CD14-positive monocyte (primary cell): ENCODE data around the gene SLIT3. TPM values are rescaled to one million over a fixed set of nuclear protein-coding genes. Genes with fewer than 3 reads are reported as not detected.

Experiments
- DNase-seq, 3 donors: peaks; one replicate each; pipeline ENCODE4 v3.0.0-alpha.2; 2011 to 2022
- H2AFZ ChIP-seq: 2 replicates; pipeline ENCODE4 v1.6.0; 2012; ENCODE audit warnings: mild to moderate bottlenecking, low read depth, low read length, inconsistent platforms; ENCODE audit not compliant: insufficient read depth, poor library complexity, severe bottlenecking
- H3K27ac ChIP-seq, 2 donors: 1 replicate in 1 of 2; 2 replicates in 1 of 2; pipeline ENCODE4 v1.5.1; 2012 to 2013; ENCODE audit warnings: low read length in 2 of 2, control low read depth in 1 of 2, inconsistent platforms in 1 of 2, low read depth in 1 of 2, mild to moderate bottlenecking in 1 of 2
- H3K27me3 ChIP-seq, 2 donors: one replicate each; pipeline versions ENCODE4 v1.6.0 to v1.6.1; 2011 to 2013; ENCODE audit warnings: low read length in 2 of 2; ENCODE audit not compliant: control insufficient read depth in 2 of 2, insufficient read depth in 2 of 2
- H3K36me3 ChIP-seq, 2 donors: replicated peaks in 1 of 2; 1 replicate in 1 of 2; 2 replicates in 1 of 2; pipeline versions ENCODE4 v1.5.1 to v1.6.1; 2012 to 2013; ENCODE audit warnings: low read length in 2 of 2, control low read depth in 1 of 2, inconsistent platforms in 1 of 2, mild to moderate bottlenecking in 1 of 2; ENCODE audit not compliant: insufficient read depth in 2 of 2, control insufficient read depth in 1 of 2
- H3K4me1 ChIP-seq, 2 donors: 1 replicate in 1 of 2; 2 replicates in 1 of 2; pipeline versions ENCODE4 v1.5.1 to v1.6.1; 2012 to 2013; ENCODE audit warnings: low read length in 2 of 2, control low read depth in 1 of 2, inconsistent platforms in 1 of 2, mild to moderate bottlenecking in 1 of 2, moderate library complexity in 1 of 2; ENCODE audit not compliant: insufficient read depth in 2 of 2, control insufficient read depth in 1 of 2
- H3K4me2 ChIP-seq: replicated peaks from 2 replicates; pipeline ENCODE3; 2012; ENCODE audit warnings: low read length, moderate library complexity, mild to moderate bottlenecking; ENCODE audit not compliant: poor library complexity, severe bottlenecking; ENCODE audit errors: extremely low read depth
- H3K4me3 ChIP-seq, 3 experiments: fragments of 200-600 bp in 1 of 3; sonication (generic) in 1 of 3; replicated peaks in 1 of 3; 1 replicate in 2 of 3; 2 replicates in 1 of 3; pipeline ENCODE4 v1.5.1; 2011 to 2013; ENCODE audit warnings: low read length in 3 of 3, mild to moderate bottlenecking in 3 of 3, control low read depth in 2 of 3, low read depth in 2 of 3, inconsistent platforms in 1 of 3, moderate library complexity in 1 of 3
- H3K79me2 ChIP-seq: 2 replicates; pipeline ENCODE4 v1.6.0; 2012; ENCODE audit warnings: mild to moderate bottlenecking, control low read depth, inconsistent platforms, low read length, moderate library complexity; ENCODE audit not compliant: insufficient read depth
- H3K9ac ChIP-seq: 2 replicates; pipeline ENCODE4 v1.6.0; 2017; ENCODE audit warnings: low read length, mild to moderate bottlenecking; ENCODE audit not compliant: insufficient read depth, poor library complexity, severe bottlenecking
- H3K9me3 ChIP-seq, 2 donors: replicated peaks in 1 of 2; 1 replicate in 1 of 2; 2 replicates in 1 of 2; pipeline versions ENCODE4 v1.5.1 to v1.6.1; 2012 to 2013; ENCODE audit warnings: low read length in 2 of 2, control low read depth in 1 of 2; ENCODE audit not compliant: control insufficient read depth in 1 of 2, insufficient read depth in 1 of 2
- H4K20me1 ChIP-seq: 2 replicates; pipeline ENCODE4 v1.6.0; 2012; ENCODE audit warnings: mild to moderate bottlenecking, low read length, control low read depth, moderate library complexity; ENCODE audit not compliant: insufficient read depth
- H3K27ac Mint-ChIP-seq, 7 donors: one replicate each; pipeline ENCODE4 v1.8.0; 2020; ENCODE audit warnings: mild to moderate bottlenecking in 7 of 7, mixed read lengths in 7 of 7, moderate library complexity in 6 of 7, inconsistent platforms in 2 of 7
- H3K27me3 Mint-ChIP-seq, 3 donors: one replicate each; pipeline ENCODE4 v1.8.0; 2021 to 2022; ENCODE audit warnings: low read depth in 3 of 3, mild to moderate bottlenecking in 3 of 3, mixed read lengths in 3 of 3, moderate library complexity in 3 of 3, inconsistent platforms in 1 of 3
- H3K36me3 Mint-ChIP-seq, 2 donors: one replicate each; pipeline ENCODE4 v1.8.0; 2020; ENCODE audit warnings: mixed read lengths in 2 of 2, inconsistent platforms in 1 of 2, mild to moderate bottlenecking in 1 of 2
- H3K4me1 Mint-ChIP-seq: one replicate; pipeline ENCODE4 v1.8.0; 2020; ENCODE audit warnings: mild to moderate bottlenecking, mixed read lengths
- H3K4me3 Mint-ChIP-seq, 2 donors: one replicate each; pipeline ENCODE4 v1.8.0; 2020; ENCODE audit warnings: mild to moderate bottlenecking in 2 of 2, mixed read lengths in 2 of 2, moderate library complexity in 1 of 2
- H3K9me3 Mint-ChIP-seq, 7 donors: one replicate each; pipeline ENCODE4 v1.8.0; 2020 to 2022; ENCODE audit warnings: mixed read lengths in 7 of 7, mild to moderate bottlenecking in 6 of 7, moderate library complexity in 6 of 7, inconsistent platforms in 2 of 7
- CTCF ChIP-seq: fragments of 200-600 bp; IDR thresholded peaks from one replicate; pipeline ENCODE4 v1.8.0; 2022; ENCODE audit warnings: antibody characterized with exemption, mild to moderate bottlenecking
- WGBS: methylation state at CpG from one replicate; pipeline ENCODE4 v1.1.5; 2013; ENCODE audit warnings: missing lambda C conversion rate; ENCODE audit not compliant: insufficient coverage; 5-methylcytosine and 5-hydroxymethylcytosine counted together
- intact Hi-C, 2 donors: fragments of 100-400 bp; cut with micrococcal nuclease; formaldehyde crosslinking; loops; one replicate each; pipeline versions ENCODE4 v1.15.0 to v1.15.1; 2023
- polyA plus RNA-seq, 3 donors: library from polyadenylated mRNA; depleted of rRNA in 1 of 3; unstranded in 2 of 3; stranded (reverse) in 1 of 3; fragments of 300-500 nt in 2 of 3; fragments of >200 nt in 1 of 3; fragmentation: Illumina TruSeq in 2 of 3; gene quantifications; 1 replicate in 2 of 3; 2 replicates in 1 of 3; pipeline ENCODE4 v1.2.3, GENCODE V29; 2012 to 2021

The SLIT3 gene
- polyA plus RNA-seq, 3 donors: not detected

- Histone ChIP-seq H4K20me1 (no peaks in the 10 kb centered on the region), H2AFZ (no peak overlapping the region), H3K9me3 (no peaks in the 10 kb centered on the region), H3K36me3 (no peaks in the 10 kb centered on the region), H3K4me1 (no peaks in the 10 kb centered on the region), H3K4me2 (no peak overlapping the region), H3K79me2 (no peaks in the 10 kb centered on the region), H3K27ac (no peak overlapping the region), H3K4me3 (no peak overlapping the region), H3K27me3 (no peaks in the 10 kb centered on the region), H3K9ac (no peak overlapping the region)
- H3K27me3 Mint-ChIP-seq: peaks cover 1 to 5% (median 3%) of the 10 kb centered on the region in 3 donors
- TF ChIP-seq CTCF: no peak
- no peaks in the 10 kb centered on the region for H3K36me3 Mint-ChIP-seq
- DNase-seq: no peak
- no peak overlapping the region for H3K27ac Mint-ChIP-seq
- H3K4me3 Mint-ChIP-seq: no peak overlapping the region
- peaks cover 0 to 1% (median 0%) of the 10 kb centered on the region in 7 donors for H3K9me3 Mint-ChIP-seq
- H3K4me1 Mint-ChIP-seq: no peaks in the 10 kb centered on the region
- WGBS: no CpG with 5 or more reads among the region's 2 CpGs
- intact Hi-C loops: no loop called here
These were observed 357.7 kb downstream of the SLIT3 start for GRCh38 chr5:168943091-168943884.

DNA sequence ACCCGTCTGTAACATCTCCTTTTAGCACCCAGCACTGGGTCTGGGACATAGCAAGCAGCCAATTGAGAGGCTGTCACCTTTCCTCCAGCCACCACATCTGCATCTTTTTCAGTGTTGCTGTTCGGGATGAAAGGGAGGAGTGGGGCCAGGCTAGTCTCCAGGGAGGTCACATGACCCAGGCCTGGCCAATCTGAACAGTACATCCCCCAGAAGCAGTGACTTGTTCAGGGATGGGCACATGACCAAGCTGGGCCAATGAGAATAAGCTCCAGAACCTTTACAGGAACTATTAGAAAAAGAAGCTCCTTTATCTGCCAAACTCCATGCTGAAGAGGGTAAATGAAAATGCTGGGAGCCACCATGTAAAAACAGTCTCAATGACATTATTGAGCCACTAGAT is 359.0 kb downstream of the SLIT3 start:
- H3K27me3 Mint-ChIP-seq: peaks cover 1 to 3% (median 1%) of the 10 kb centered on the region in 3 donors
- intact Hi-C loops: no loop called here
- Histone ChIP-seq H3K79me2 (no peaks in the 10 kb centered on the region), H3K4me2 (no peak overlapping the region), H3K4me3 (no peak overlapping the region), H3K36me3 (no peaks in the 10 kb centered on the region), H4K20me1 (no peaks in the 10 kb centered on the region), H3K27me3 (no peaks in the 10 kb centered on the region), H3K4me1 (no peaks in the 10 kb centered on the region), H3K9ac (no peak overlapping the region), H3K27ac (no peak overlapping the region), H3K9me3 (no peaks in the 10 kb centered on the region), H2AFZ (no peak overlapping the region)
- no peaks in the 10 kb centered on the region for H3K4me1 Mint-ChIP-seq
- WGBS: 80% methylated on average over 1 of the region's 2 CpGs
- no peak overlapping the region for H3K27ac Mint-ChIP-seq
- TF ChIP-seq CTCF: no peak
- H3K9me3 Mint-ChIP-seq: peaks cover 0 to 1% (median 0%) of the 10 kb centered on the region in 7 donors
- H3K36me3 Mint-ChIP-seq: no peaks in the 10 kb centered on the region
- H3K4me3 Mint-ChIP-seq: no peak overlapping the region
- no peak for DNase-seq
